GM13976 (cell line): ENCODE measurements around the gene ENTR1.

Source experiments
- DNase-seq: peaks from one replicate; pipeline ENCODE4 v3.0.0; 2012; ENCODE audit warnings: low spot score
- in situ Hi-C: fragments of 300-500 bp; cut with MboI; formaldehyde crosslinking; loops from one replicate; pipeline ENCODE4 v1.12.0; 2022; ENCODE audit warnings: low sequenced_read_pairs, mixed read lengths, inconsistent platforms; ENCODE audit not compliant: unreplicated experiment
- TF ChIP-seq, protein P1 (sequence below): IDR thresholded peaks from 2 replicates; pipeline ENCODE4 v1.5.1; 2012; ENCODE audit warnings: borderline replicate concordance, mild to moderate bottlenecking; ENCODE audit not compliant: insufficient read depth; ENCODE audit errors: extremely low read depth, missing control alignments, control extremely low read depth

The ENTR1 gene

DNA sequence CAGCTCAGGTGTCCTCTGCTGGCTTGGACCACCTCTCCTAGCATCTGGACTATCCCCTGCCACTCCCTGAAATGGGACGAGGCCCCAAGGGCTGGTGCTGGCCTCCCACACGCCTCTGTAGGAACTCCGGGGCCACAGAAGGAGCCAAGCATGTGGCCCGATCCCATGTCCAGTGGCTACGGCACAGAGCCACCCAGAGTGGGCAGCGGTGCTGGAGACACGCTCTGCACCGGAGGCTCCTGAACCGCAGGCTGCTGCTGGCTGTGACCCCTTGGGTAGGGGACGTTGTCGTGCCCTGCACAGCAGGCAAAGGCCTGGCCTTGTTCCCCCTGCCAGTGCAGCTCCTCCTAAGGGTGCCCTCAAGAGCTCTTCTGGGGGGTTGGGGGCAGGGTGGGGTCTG is 30.5 kb downstream of the ENTR1 start:
- no peak for DNase-seq
- TF ChIP-seq, protein P1, sequence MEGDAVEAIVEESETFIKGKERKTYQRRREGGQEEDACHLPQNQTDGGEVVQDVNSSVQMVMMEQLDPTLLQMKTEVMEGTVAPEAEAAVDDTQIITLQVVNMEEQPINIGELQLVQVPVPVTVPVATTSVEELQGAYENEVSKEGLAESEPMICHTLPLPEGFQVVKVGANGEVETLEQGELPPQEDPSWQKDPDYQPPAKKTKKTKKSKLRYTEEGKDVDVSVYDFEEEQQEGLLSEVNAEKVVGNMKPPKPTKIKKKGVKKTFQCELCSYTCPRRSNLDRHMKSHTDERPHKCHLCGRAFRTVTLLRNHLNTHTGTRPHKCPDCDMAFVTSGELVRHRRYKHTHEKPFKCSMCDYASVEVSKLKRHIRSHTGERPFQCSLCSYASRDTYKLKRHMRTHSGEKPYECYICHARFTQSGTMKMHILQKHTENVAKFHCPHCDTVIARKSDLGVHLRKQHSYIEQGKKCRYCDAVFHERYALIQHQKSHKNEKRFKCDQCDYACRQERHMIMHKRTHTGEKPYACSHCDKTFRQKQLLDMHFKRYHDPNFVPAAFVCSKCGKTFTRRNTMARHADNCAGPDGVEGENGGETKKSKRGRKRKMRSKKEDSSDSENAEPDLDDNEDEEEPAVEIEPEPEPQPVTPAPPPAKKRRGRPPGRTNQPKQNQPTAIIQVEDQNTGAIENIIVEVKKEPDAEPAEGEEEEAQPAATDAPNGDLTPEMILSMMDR: no peak
- in situ Hi-C loops: no loop called here

DNA sequence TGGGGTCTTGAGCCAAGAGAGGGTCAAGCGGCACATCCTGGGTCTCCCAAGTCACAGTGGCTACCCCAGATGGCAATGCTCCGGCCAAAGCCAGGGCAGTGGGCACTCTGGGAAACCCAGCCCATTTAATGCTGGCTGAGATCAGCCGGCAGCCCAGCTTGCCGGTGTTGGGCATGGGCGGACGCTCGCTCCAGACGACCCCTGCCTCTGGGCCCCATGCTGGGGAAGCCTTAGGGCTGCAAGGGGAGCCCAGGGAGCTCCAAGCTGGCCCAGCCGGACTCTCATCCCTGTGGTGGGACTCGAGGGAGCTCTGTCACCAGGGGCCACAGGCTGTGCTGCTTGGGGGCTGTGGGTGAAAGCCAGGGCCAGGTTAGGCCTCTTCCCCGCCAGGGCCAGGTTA is 31.0 kb downstream of the ENTR1 start:
- no peak for DNase-seq
- TF ChIP-seq, protein P1: no peak
- in situ Hi-C loops: no loop called here

GRCh38 chr9:136379003-136379287 is 31.5 kb downstream of the ENTR1 start:
- in situ Hi-C loops: no loop called here
- DNase-seq: no peak
- TF ChIP-seq, protein P1: no peak

DNA sequence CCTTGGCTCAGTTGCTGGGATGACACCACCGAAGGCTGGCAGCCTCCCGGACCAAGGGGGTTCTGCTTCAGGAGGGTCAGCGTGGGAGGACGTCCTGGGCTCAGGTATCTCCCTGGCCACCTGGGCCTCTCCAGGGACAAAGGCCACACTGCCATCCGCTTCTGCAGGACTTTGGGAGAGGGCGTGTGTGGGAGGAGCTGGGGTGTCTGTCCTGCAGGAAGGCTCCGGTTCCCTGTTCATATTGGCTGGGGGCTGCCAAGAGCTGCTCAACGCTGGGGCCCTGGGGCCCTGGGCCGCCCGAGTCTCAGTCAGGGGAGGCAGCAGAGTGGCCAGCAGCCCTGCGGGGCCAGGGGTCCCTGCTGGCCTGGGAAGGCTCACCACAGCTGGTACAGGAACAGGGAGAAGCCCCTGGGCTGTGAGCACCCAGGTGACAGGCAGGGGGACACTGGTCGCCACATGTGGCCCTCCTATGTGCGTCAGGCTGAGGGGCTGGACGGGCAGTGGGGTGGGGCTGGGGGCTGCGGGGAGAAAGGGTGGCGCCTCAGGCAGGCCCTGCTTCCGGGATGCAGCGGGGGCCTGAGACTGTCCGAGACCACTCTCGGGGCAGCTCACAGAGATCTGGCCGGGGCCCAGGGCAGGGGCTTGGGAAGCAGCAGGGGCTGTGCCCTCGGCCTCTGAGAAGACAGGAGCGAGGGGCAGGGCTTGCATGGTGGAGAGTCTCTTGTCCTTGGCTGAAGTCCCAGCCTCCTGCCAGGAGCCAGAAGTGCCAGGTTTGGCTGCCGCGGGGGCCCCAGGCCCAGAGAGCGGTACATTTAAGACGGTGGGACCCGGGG is 32.0 kb downstream of the ENTR1 start:
- in situ Hi-C loops: no loop called here
- TF ChIP-seq, protein P1: no peak
- no peak for DNase-seq

GRCh38 chr9:136377341-136378169 is 32.9 kb downstream of the ENTR1 start:
- no peak for DNase-seq
- TF ChIP-seq, protein P1: no peak
- in situ Hi-C loops: no loop called here

DNA sequence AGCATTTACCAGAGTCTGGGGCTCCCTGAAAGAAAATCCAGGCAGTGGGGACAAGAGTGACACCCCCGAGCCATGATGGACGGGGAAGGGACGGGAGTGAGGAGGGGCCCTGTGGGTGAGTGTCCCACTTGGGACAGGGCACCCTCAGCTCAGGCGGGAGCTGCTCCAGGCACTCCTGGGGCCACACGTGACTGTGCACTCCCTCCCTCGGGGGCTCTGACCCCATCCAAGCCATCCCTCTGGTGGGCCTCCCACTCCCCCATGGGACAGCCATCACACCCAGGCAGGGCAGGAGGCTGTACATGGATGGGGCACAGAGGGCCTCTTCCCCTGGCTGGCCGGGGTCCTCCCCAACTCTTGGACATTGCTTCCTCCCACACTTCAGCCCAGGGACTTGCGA is 34.0 kb downstream of the ENTR1 start:
- in situ Hi-C loops: no loop called here
- TF ChIP-seq, protein P1: no peak
- no peak for DNase-seq
